Endothelial cell of umbilical vein (primary cell): ENCODE data around the gene SUFU.

ENCODE experiments used
- EZH2 ChIP-seq: IDR thresholded peaks from 2 replicates; pipeline ENCODE4 v1.6.1; 2012; ENCODE audit warnings: borderline replicate concordance, low read depth, mild to moderate bottlenecking, moderate library complexity, low read length, inconsistent platforms; ENCODE audit not compliant: severe bottlenecking
- TF ChIP-seq, protein P1 (sequence below), 2 donors: IDR thresholded peaks; 1 replicate in 1 of 2; 2 replicates in 1 of 2; pipeline ENCODE4 v1.5.1; 2011; ENCODE audit warnings: low read length in 2 of 2, mild to moderate bottlenecking in 2 of 2, moderate library complexity in 2 of 2, control low read depth in 1 of 2, inconsistent platforms in 1 of 2, low read depth in 1 of 2; ENCODE audit not compliant: insufficient read depth in 1 of 2; ENCODE audit errors: extremely low read depth in 1 of 2

DNA sequence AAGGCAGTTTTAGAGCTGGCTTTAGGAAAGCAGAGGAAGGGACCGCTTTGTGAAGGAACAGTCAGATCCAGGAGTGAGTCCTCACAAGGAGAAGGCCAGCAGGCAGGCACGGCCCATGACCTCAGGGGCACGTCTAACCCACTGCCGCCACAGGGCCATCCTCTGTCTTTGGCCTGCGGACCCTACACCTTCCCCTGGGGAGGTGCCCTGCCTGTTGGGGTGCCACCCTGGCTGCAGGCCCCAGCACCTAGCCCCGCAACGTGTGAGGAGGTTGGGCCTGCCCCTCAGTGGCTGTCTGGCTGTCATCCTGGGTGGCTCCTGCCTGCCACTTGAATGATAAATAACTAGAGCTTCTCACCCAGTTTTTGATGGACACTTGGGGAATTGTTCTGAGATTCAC, 109.5 kb downstream of the SUFU start:
- TF ChIP-seq, protein P1, sequence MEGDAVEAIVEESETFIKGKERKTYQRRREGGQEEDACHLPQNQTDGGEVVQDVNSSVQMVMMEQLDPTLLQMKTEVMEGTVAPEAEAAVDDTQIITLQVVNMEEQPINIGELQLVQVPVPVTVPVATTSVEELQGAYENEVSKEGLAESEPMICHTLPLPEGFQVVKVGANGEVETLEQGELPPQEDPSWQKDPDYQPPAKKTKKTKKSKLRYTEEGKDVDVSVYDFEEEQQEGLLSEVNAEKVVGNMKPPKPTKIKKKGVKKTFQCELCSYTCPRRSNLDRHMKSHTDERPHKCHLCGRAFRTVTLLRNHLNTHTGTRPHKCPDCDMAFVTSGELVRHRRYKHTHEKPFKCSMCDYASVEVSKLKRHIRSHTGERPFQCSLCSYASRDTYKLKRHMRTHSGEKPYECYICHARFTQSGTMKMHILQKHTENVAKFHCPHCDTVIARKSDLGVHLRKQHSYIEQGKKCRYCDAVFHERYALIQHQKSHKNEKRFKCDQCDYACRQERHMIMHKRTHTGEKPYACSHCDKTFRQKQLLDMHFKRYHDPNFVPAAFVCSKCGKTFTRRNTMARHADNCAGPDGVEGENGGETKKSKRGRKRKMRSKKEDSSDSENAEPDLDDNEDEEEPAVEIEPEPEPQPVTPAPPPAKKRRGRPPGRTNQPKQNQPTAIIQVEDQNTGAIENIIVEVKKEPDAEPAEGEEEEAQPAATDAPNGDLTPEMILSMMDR (IDR thresholded peaks at IDR 0.05; ENCODE audit: extremely low read depth in 1 of 2, insufficient read depth in 1 of 2, low read depth in 1 of 2, low read length in 2 of 2) = no peak
- TF ChIP-seq EZH2 = no peak
